ENCODE results near the gene ZFYVE21. TPM values are rescaled to one million over a fixed set of nuclear protein-coding genes. Genes with fewer than 3 reads are reported as not detected.

The ZFYVE21 gene
- total RNA-seq, 1 experiment from 2014 or later, result 66.2 TPM

DNA sequence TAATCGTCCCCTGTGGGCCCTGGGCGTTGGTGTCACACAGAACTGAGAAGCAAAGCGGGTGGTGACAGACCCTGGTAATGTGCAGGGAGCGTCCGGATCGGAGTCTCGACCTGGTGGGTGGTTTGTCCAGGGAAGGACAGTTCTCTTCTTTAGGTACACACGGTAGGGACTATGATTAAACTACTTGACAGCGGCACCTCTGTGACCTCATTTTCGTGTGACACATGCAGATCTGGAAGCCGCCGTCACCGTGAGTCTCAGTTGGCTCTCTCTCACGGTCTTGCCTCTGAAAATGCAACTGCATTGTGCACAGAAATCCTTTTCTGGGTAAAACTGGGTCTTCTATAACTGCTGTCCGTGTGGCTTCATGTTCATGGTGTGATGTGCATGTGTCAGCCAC lies 32.5 kb upstream of the ZFYVE21 start:
- H3K27ac Mint-ChIP-seq (ENCODE audit: unreplicated experiment), result no peak overlapping the region
- TF ChIP-seq, protein P1, sequence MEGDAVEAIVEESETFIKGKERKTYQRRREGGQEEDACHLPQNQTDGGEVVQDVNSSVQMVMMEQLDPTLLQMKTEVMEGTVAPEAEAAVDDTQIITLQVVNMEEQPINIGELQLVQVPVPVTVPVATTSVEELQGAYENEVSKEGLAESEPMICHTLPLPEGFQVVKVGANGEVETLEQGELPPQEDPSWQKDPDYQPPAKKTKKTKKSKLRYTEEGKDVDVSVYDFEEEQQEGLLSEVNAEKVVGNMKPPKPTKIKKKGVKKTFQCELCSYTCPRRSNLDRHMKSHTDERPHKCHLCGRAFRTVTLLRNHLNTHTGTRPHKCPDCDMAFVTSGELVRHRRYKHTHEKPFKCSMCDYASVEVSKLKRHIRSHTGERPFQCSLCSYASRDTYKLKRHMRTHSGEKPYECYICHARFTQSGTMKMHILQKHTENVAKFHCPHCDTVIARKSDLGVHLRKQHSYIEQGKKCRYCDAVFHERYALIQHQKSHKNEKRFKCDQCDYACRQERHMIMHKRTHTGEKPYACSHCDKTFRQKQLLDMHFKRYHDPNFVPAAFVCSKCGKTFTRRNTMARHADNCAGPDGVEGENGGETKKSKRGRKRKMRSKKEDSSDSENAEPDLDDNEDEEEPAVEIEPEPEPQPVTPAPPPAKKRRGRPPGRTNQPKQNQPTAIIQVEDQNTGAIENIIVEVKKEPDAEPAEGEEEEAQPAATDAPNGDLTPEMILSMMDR (IDR thresholded peaks at IDR 0.05; ENCODE audit: insufficient read depth in 1 of 2, low read depth in 1 of 2, low read length in 1 of 2, severe bottlenecking in 1 of 2, unreplicated experiment in 1 of 2), result no peak
- Histone ChIP-seq H3K27me3 (replicated peaks; ENCODE audit: control insufficient read depth, insufficient read depth, low read length) (no peaks in the 10 kb centered on the region), H3K4me3 (ENCODE audit: low read depth, low read length) (no peak overlapping the region), H3K9me3 (no peaks in the 10 kb centered on the region), H3K36me3 (ENCODE audit: control insufficient read depth, insufficient read depth, low read length) (no peaks in the 10 kb centered on the region; the same call in 1 of the 2 replicates), H3K4me1 (no peaks in the 10 kb centered on the region)
- H3K36me3 Mint-ChIP-seq (ENCODE audit: insufficient read depth, unreplicated experiment), result peaks cover 76% of the 10 kb centered on the region
- H3K4me1 Mint-ChIP-seq (ENCODE audit: low read depth, unreplicated experiment), result no peaks in the 10 kb centered on the region
- H3K27me3 Mint-ChIP-seq (ENCODE audit: insufficient read depth, unreplicated experiment), result no peaks in the 10 kb centered on the region
- no TSS peak for BruUV-seq (replicated peaks)
- ChIA-PET CTCF (no interaction called here), POLR2A (no interaction called here)
- intact Hi-C loops (cut with micrococcal nuclease; ENCODE audit: unreplicated experiment), result no loop called here
- no peak overlapping the region for H3K4me3 Mint-ChIP-seq (ENCODE audit: unreplicated experiment)
- no peak for DNase-seq
- H3K9me3 Mint-ChIP-seq (ENCODE audit: unreplicated experiment), result no peaks in the 10 kb centered on the region

- no peaks in the 10 kb centered on the region for H3K27me3 Mint-ChIP-seq (ENCODE audit: insufficient read depth, unreplicated experiment)
- POLR2A ChIA-PET, result no interaction called here
- no peak overlapping the region for H3K27ac Mint-ChIP-seq (ENCODE audit: unreplicated experiment)
Measured at GRCh38 chr14:103684471-103684870, 31.1 kb upstream of the ZFYVE21 start.

DNA sequence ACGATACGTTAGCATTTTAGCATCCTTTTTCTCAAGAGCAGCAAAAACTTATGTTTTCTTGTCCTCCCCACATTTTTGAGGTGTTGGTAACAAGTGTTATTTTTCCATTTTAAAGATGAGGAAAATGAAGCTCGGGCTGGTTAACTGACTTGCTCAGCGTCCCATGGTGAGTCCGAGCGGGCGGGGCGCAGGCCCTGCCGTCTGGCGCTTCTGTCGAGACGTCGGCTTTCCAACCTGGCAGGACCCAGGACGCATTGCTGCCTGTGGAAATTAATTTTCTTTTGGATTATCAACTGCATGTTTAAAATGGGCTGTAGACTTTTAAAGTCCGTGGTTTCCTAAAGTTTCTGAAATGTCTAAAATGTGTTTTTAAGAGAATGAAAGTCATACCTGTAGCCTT lies 30.7 kb upstream of the ZFYVE21 start:
- H3K9me3 Mint-ChIP-seq (ENCODE audit: unreplicated experiment), result no peaks in the 10 kb centered on the region
- H3K9me3 ChIP-seq, result no peaks in the 10 kb centered on the region
- ChIA-PET POLR2A (no interaction called here), CTCF (no interaction called here)
- BruUV-seq (replicated peaks), result no TSS peak
- TF ChIP-seq, protein P1 (IDR thresholded peaks at IDR 0.05; ENCODE audit: insufficient read depth in 1 of 2, low read depth in 1 of 2, low read length in 1 of 2, severe bottlenecking in 1 of 2, unreplicated experiment in 1 of 2), result no peak
- H3K27me3 ChIP-seq (replicated peaks; ENCODE audit: control insufficient read depth, insufficient read depth, low read length), result no peaks in the 10 kb centered on the region
- H3K4me3 Mint-ChIP-seq (ENCODE audit: unreplicated experiment), result no peak overlapping the region
- no peaks in the 10 kb centered on the region for H3K4me1 Mint-ChIP-seq (ENCODE audit: low read depth, unreplicated experiment)
- intact Hi-C loops (cut with micrococcal nuclease; ENCODE audit: unreplicated experiment), result no loop called here
- H3K27ac Mint-ChIP-seq (ENCODE audit: unreplicated experiment), result no peak overlapping the region
- DNase-seq, result no peak
- no peaks in the 10 kb centered on the region for H3K4me1 ChIP-seq
- peaks cover 74% of the 10 kb centered on the region for H3K36me3 Mint-ChIP-seq (ENCODE audit: insufficient read depth, unreplicated experiment)
- no peak overlapping the region for H3K4me3 ChIP-seq (ENCODE audit: low read depth, low read length)
- H3K36me3 ChIP-seq (ENCODE audit: control insufficient read depth, insufficient read depth, low read length), result no peaks in the 10 kb centered on the region; the same call in 1 of the 2 replicates
- no peaks in the 10 kb centered on the region for H3K27me3 Mint-ChIP-seq (ENCODE audit: insufficient read depth, unreplicated experiment)

More at GRCh38 chr14:103684471-103684870, 31.1 kb upstream of the ZFYVE21 start:
- Histone ChIP-seq H3K27me3 (replicated peaks; ENCODE audit: control insufficient read depth, insufficient read depth, low read length) (no peaks in the 10 kb centered on the region), H3K4me3 (ENCODE audit: low read depth, low read length) (no peak overlapping the region), H3K4me1 (no peaks in the 10 kb centered on the region), H3K36me3 (ENCODE audit: control insufficient read depth, insufficient read depth, low read length) (no peaks in the 10 kb centered on the region; the same call in 1 of the 2 replicates), H3K9me3 (no peaks in the 10 kb centered on the region)
- TF ChIP-seq, protein P1 (IDR thresholded peaks at IDR 0.05; ENCODE audit: insufficient read depth in 1 of 2, low read depth in 1 of 2, low read length in 1 of 2, severe bottlenecking in 1 of 2, unreplicated experiment in 1 of 2), result no peak
- Mint-ChIP-seq H3K9me3 (ENCODE audit: unreplicated experiment) (no peaks in the 10 kb centered on the region), H3K4me1 (ENCODE audit: low read depth, unreplicated experiment) (no peaks in the 10 kb centered on the region), H3K4me3 (ENCODE audit: unreplicated experiment) (no peak overlapping the region), H3K36me3 (ENCODE audit: insufficient read depth, unreplicated experiment) (peaks cover 74% of the 10 kb centered on the region)
- no peak for DNase-seq
- no TSS peak for BruUV-seq (replicated peaks)
- intact Hi-C loops (cut with micrococcal nuclease; ENCODE audit: unreplicated experiment), result no loop called here
- CTCF ChIA-PET, result no interaction called here

All from Caco-2 (cell line).